Endothelial cell (in vitro differentiated cells): ENCODE data around the gene STYX. TPM values are rescaled to one million over a fixed set of nuclear protein-coding genes. Genes with fewer than 3 reads are reported as not detected.
A peak's percentile ranks its signal among the peaks of the same experiment; 100 is the strongest.

Experiments used
- DNase-seq: peaks from one replicate; pipeline ENCODE4 v3.0.0; 2021; ENCODE audit warnings: low spot score
- H3K27ac Mint-ChIP-seq: one replicate; pipeline ENCODE4 v1.8.0; 2021; ENCODE audit warnings: mixed read lengths, inconsistent platforms; ENCODE audit not compliant: unreplicated experiment
- H3K27me3 Mint-ChIP-seq: one replicate; pipeline ENCODE4 v1.8.0; 2021; ENCODE audit warnings: mild to moderate bottlenecking, moderate library complexity, mixed read lengths, inconsistent platforms; ENCODE audit not compliant: unreplicated experiment
- H3K36me3 Mint-ChIP-seq: one replicate; pipeline ENCODE4 v1.8.0; 2021; ENCODE audit warnings: mild to moderate bottlenecking, low read depth, mixed read lengths, inconsistent platforms; ENCODE audit not compliant: unreplicated experiment
- H3K4me1 Mint-ChIP-seq: one replicate; pipeline ENCODE4 v1.8.0; 2021; ENCODE audit warnings: mild to moderate bottlenecking, mixed read lengths, inconsistent platforms; ENCODE audit not compliant: unreplicated experiment
- H3K4me3 Mint-ChIP-seq: one replicate; pipeline ENCODE4 v1.8.0; 2021; ENCODE audit warnings: mild to moderate bottlenecking, mixed read lengths, inconsistent platforms; ENCODE audit not compliant: unreplicated experiment
- H3K9me3 Mint-ChIP-seq: one replicate; pipeline ENCODE4 v1.8.0; 2021; ENCODE audit warnings: mixed read lengths, inconsistent platforms; ENCODE audit not compliant: unreplicated experiment
- CTCF ChIP-seq: fragments of 200-600 bp; sonication (generic); IDR thresholded peaks from one replicate; pipeline ENCODE4 v1.5.0; 2021; ENCODE audit warnings: antibody characterized with exemption; ENCODE audit not compliant: unreplicated experiment
- total RNA-seq: library from RNA; stranded (reverse); fragmentation: NEBNext Ultra II Directional; extraction: Animal tissue kit (Norgen Biotek cat#: 25700); gene quantifications from one replicate; pipeline ENCODE4 v1.2.1, GENCODE V29; 2021; ENCODE audit not compliant: unreplicated experiment

STYX gene
- total RNA-seq, 1 donor from 2014 or later = 17.0 TPM

GRCh38 chr14:52692248-52692962 is 37.6 kb upstream of the STYX start:
- DNase-seq = no peak
- peaks cover 4% of the 10 kb centered on the region for H3K27me3 Mint-ChIP-seq
- no peak for TF ChIP-seq CTCF

GRCh38 chr14:52693036-52693435 is 36.9 kb upstream of the STYX start:
- H3K36me3 Mint-ChIP-seq = no peaks in the 10 kb centered on the region
- H3K27ac Mint-ChIP-seq = no peak overlapping the region
- no peak overlapping the region for H3K4me3 Mint-ChIP-seq
- DNase-seq = no peak
- no peaks in the 10 kb centered on the region for H3K9me3 Mint-ChIP-seq
- no peak for TF ChIP-seq CTCF
- peaks cover 4% of the 10 kb centered on the region for H3K27me3 Mint-ChIP-seq
- H3K4me1 Mint-ChIP-seq = peaks cover 7% of the 10 kb centered on the region

More at GRCh38 chr14:52692248-52692962, 37.6 kb upstream of the STYX start:
- Mint-ChIP-seq H3K9me3 (no peaks in the 10 kb centered on the region), H3K4me1 (peaks cover 7% of the 10 kb centered on the region), H3K4me3 (no peak overlapping the region), H3K36me3 (no peaks in the 10 kb centered on the region), H3K27ac (no peak overlapping the region)

- peaks cover 4% of the 10 kb centered on the region for H3K27me3 Mint-ChIP-seq
- peaks cover 7% of the 10 kb centered on the region for H3K4me1 Mint-ChIP-seq
- no peak for TF ChIP-seq CTCF
- H3K27ac Mint-ChIP-seq = no peak overlapping the region
- DNase-seq = no peak
- no peaks in the 10 kb centered on the region for H3K9me3 Mint-ChIP-seq
- H3K4me3 Mint-ChIP-seq = no peak overlapping the region
- no peaks in the 10 kb centered on the region for H3K36me3 Mint-ChIP-seq
Observed at GRCh38 chr14:52693532-52693931, 36.4 kb upstream of the STYX start.

DNA sequence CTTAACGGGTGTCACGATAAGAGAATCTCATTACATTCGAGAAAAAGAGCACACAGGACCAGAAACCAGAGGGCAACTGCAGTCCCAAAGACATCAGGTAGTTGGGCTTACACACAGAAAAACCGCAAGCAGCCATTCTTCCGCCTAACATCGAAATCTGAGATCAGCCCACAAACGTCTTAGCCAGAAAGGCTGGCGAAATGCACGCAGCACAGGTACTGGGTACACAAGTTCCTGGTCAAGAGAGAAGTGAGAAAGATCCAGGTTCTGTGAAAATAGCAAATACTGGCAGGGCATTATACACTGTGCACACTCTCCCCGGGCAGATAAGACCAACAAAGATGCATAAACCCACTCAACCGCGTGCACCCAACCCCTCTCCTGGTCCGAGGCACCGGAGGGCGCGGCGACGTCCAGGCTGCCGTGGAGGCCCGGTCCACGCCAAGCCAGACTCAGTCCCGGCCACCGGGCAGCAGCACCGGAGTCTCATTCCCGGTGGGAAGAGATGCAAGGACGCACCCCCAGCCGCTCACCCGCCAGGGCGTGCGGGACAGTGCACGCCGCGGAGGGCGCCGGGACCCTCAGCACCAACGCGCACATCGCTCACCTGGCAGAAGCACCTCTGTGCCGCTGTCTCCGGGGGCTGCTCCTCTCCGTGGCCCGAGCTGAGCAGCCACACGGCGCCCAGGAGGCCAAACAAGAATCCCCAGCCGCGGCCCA is 35.0 kb upstream of the STYX start:
- peaks cover 4% of the 10 kb centered on the region for H3K27me3 Mint-ChIP-seq
- H3K4me1 Mint-ChIP-seq = peaks cover 7% of the 10 kb centered on the region
- H3K9me3 Mint-ChIP-seq = no peaks in the 10 kb centered on the region
- DNase-seq = peak; percentile 21
- H3K4me3 Mint-ChIP-seq = peak overlapping the region; percentile 100
- no peaks in the 10 kb centered on the region for H3K36me3 Mint-ChIP-seq
- peak overlapping the region; percentile 79 for H3K27ac Mint-ChIP-seq
- no peak for TF ChIP-seq CTCF
